MM.1S (cell line): ENCODE results near the gene ZDHHC1.
"Not testable (repeated sequence)": the region's sequence is repeated elsewhere in the genome, so short reads cannot be mapped to it uniquely, and the experiment has no call there.

Source experiments
- DNase-seq: peaks from one replicate; pipeline ENCODE4 v3.0.0-alpha.2; 2015
- H2AFZ ChIP-seq: fragments of 300-600 bp; sonication (generic); 2 replicates; pipeline ENCODE4 v1.6.0; 2016; ENCODE audit warnings: antibody characterized with exemption, low read length
- H3F3A ChIP-seq: fragments of 300-600 bp; sonication (generic); 2 replicates; pipeline ENCODE4 v1.6.1; 2016; ENCODE audit warnings: mild to moderate bottlenecking, antibody characterized with exemption, low read length, moderate library complexity, mixed read lengths; ENCODE audit not compliant: insufficient read depth
- H3K27ac ChIP-seq: fragments of 300-600 bp; sonication (generic); 2 replicates; pipeline ENCODE4 v1.5.1; 2016; ENCODE audit warnings: mild to moderate bottlenecking, low read length
- H3K27me3 ChIP-seq: fragments of 300-600 bp; sonication (generic); replicated peaks from 2 replicates; pipeline ENCODE4 v1.6.0; 2016; ENCODE audit warnings: low read length; ENCODE audit not compliant: insufficient read depth
- H3K36me3 ChIP-seq: fragments of 300-600 bp; sonication (generic); replicated peaks from 2 replicates; pipeline ENCODE4 v1.6.1; 2016; ENCODE audit warnings: mild to moderate bottlenecking, low read length, mixed read lengths; ENCODE audit not compliant: insufficient read depth
- H3K4me1 ChIP-seq: fragments of 300-600 bp; sonication (generic); 2 replicates; pipeline ENCODE4 v1.6.1; 2016; ENCODE audit warnings: low read length, mixed read lengths
- H3K4me2 ChIP-seq: fragments of 300-600 bp; sonication (generic); 2 replicates; pipeline ENCODE4 v1.6.0; 2016; ENCODE audit warnings: low read depth, low read length
- H3K4me3 ChIP-seq: fragments of 300-600 bp; sonication (generic); 2 replicates; pipeline ENCODE4 v1.5.1; 2016; ENCODE audit warnings: low read length, mixed read lengths
- H3K79me2 ChIP-seq: fragments of 300-600 bp; sonication (generic); 2 replicates; pipeline ENCODE4 v1.6.1; 2016; ENCODE audit warnings: mixed run types, low read length, mixed read lengths
- H3K9ac ChIP-seq: fragments of 300-600 bp; sonication (generic); 2 replicates; pipeline ENCODE4 v1.6.1; 2016; ENCODE audit warnings: low read length, mixed read lengths
- H3K9me2 ChIP-seq: fragments of 300-600 bp; sonication (generic); replicated peaks from 2 replicates; pipeline ENCODE4 v1.6.1; 2016; ENCODE audit warnings: mild to moderate bottlenecking, low read length, mixed read lengths; ENCODE audit not compliant: insufficient read depth
- H3K9me3 ChIP-seq: fragments of 300-600 bp; sonication (generic); replicated peaks from 2 replicates; pipeline ENCODE4 v1.6.1; 2016; ENCODE audit warnings: mild to moderate bottlenecking, low read length, mixed read lengths; ENCODE audit not compliant: insufficient read depth
- H4K20me1 ChIP-seq: fragments of 300-600 bp; sonication (generic); 2 replicates; pipeline ENCODE4 v1.6.1; 2016; ENCODE audit warnings: mild to moderate bottlenecking, low read length, moderate library complexity, mixed read lengths; ENCODE audit not compliant: insufficient read depth
- EZH2 ChIP-seq: fragments of 300-600 bp; sonication (generic); optimal IDR thresholded peaks from 2 replicates; pipeline ENCODE3; 2017; ENCODE audit warnings: low read depth, mild to moderate bottlenecking, antibody characterized with exemption, low read length, mixed read lengths
- EZH2phosphoT487 ChIP-seq: fragments of 300-600 bp; sonication (generic); IDR thresholded peaks from 2 replicates; pipeline ENCODE4 v1.6.1; 2018; ENCODE audit warnings: antibody characterized with exemption, low read length
- TF ChIP-seq, protein P1 (sequence below): fragments of 300-600 bp; sonication (generic); IDR thresholded peaks from 2 replicates; pipeline ENCODE4 v1.5.1; 2016; ENCODE audit warnings: antibody characterized with exemption, low read length, mixed read lengths

The ZDHHC1 gene

GRCh38 chr16:67419502-67419901 is 3.2 kb upstream of the ZDHHC1 start:
- DNase-seq = no peak
- no peaks in the 10 kb centered on the region for H4K20me1 ChIP-seq
- TF ChIP-seq, protein P1, sequence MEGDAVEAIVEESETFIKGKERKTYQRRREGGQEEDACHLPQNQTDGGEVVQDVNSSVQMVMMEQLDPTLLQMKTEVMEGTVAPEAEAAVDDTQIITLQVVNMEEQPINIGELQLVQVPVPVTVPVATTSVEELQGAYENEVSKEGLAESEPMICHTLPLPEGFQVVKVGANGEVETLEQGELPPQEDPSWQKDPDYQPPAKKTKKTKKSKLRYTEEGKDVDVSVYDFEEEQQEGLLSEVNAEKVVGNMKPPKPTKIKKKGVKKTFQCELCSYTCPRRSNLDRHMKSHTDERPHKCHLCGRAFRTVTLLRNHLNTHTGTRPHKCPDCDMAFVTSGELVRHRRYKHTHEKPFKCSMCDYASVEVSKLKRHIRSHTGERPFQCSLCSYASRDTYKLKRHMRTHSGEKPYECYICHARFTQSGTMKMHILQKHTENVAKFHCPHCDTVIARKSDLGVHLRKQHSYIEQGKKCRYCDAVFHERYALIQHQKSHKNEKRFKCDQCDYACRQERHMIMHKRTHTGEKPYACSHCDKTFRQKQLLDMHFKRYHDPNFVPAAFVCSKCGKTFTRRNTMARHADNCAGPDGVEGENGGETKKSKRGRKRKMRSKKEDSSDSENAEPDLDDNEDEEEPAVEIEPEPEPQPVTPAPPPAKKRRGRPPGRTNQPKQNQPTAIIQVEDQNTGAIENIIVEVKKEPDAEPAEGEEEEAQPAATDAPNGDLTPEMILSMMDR = no peak
- TF ChIP-seq EZH2phosphoT487 (no peak), EZH2 (no peak)
- no peak overlapping the region for H2AFZ ChIP-seq
- H3K27ac ChIP-seq = no peak overlapping the region
- H3K4me3 ChIP-seq = no peak overlapping the region
- H3K79me2 ChIP-seq = no peaks in the 10 kb centered on the region
- H3K27me3 ChIP-seq = peaks cover 34% of the 10 kb centered on the region
- no peak overlapping the region for H3K9ac ChIP-seq
- no peaks in the 10 kb centered on the region for H3K9me3 ChIP-seq
- no peaks in the 10 kb centered on the region for H3K36me3 ChIP-seq
- H3K9me2 ChIP-seq = no peaks in the 10 kb centered on the region
- H3K4me1 ChIP-seq = 0 out of 2 replicates have a peak, but pooled peaks cover 3% of the 10 kb centered on the region
- H3F3A ChIP-seq = no peaks in the 10 kb centered on the region; the same call in 1 of the 2 replicates
- H3K4me2 ChIP-seq = no peak overlapping the region

- H3K79me2 ChIP-seq = no peaks in the 10 kb centered on the region
- H3K27me3 ChIP-seq = peaks cover 27% of the 10 kb centered on the region
- H3F3A ChIP-seq = no peaks in the 10 kb centered on the region; the same call in 1 of the 2 replicates
- H3K9ac ChIP-seq = no peak overlapping the region
- no peak overlapping the region for H3K27ac ChIP-seq
- no peak overlapping the region for H3K4me2 ChIP-seq
- H3K4me3 ChIP-seq = no peak overlapping the region
- TF ChIP-seq, protein P1 = no peak
- no peak for TF ChIP-seq EZH2
- TF ChIP-seq EZH2phosphoT487 = no peak
- no peaks in the 10 kb centered on the region for H3K9me3 ChIP-seq
- H3K36me3 ChIP-seq = no peaks in the 10 kb centered on the region
- no peaks in the 10 kb centered on the region for H4K20me1 ChIP-seq
- DNase-seq = no peak
- H3K4me1 ChIP-seq = 0 out of 2 replicates have a peak, but pooled peaks cover 4% of the 10 kb centered on the region
- H3K9me2 ChIP-seq = no peaks in the 10 kb centered on the region
- H2AFZ ChIP-seq = no peak overlapping the region
Measured at GRCh38 chr16:67417333-67418061, 1.2 kb upstream of the ZDHHC1 start.

DNA sequence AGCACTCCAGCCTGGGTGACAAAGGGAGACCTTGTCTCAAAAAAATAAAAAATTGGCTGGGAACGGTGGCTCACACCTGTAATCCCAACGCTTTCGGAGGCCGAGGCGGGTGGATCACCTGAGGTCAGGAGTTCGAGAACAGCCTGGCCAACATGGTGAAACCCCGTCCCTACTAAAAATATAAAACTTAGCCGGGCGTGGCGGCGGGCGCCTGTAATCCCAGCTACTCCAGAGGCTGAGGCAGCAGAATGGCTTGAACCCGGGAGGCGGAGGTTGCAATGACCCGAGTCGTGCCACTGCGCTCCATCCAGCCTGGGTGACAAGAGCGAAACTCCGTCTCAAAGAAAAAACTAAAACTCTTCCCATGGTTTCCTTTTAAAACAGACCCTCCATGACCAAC is 856 bp downstream of the ZDHHC1 start:
- not testable (repeated sequence) for H3K79me2 ChIP-seq, H2AFZ ChIP-seq, H3K27ac ChIP-seq, H3K4me1 ChIP-seq, DNase-seq, H4K20me1 ChIP-seq, H3K9me3 ChIP-seq, H3K36me3 ChIP-seq, H3K9me2 ChIP-seq, H3K9ac ChIP-seq, H3F3A ChIP-seq
- Histone ChIP-seq H3K4me3 (peak overlapping the region; percentile 69), H3K27me3 (peaks cover 34% of the 10 kb centered on the region), H3K4me2 (peak overlapping the region; percentile 93)
